HEK293T (cell line): Measurements from ENCODE around the gene GFRA4.

Experiments
- CTCF ChIA-PET: fragments of 350-600 bp; formaldehyde crosslinking; extraction: SDS; loops from one replicate; lab custom pipeline; 2021; ENCODE audit warnings: antibody characterized with exemption, inconsistent platforms; lab: Yijun Ruan, JAX
- POLR2A ChIA-PET: fragments of 350-600 bp; formaldehyde crosslinking; extraction: SDS; loops from one replicate; lab custom pipeline; 2020; ENCODE audit warnings: antibody characterized with exemption, inconsistent platforms; lab: Yijun Ruan, JAX
- DNase-seq: peaks from one replicate; pipeline ENCODE4 v3.0.0; 2012; ENCODE audit warnings: mixed read lengths; ENCODE audit errors: extremely low spot score
- ARNT ChIP-seq: fragments of 450-650 bp; IDR thresholded peaks from 2 replicates; pipeline ENCODE4 v1.6.1; 2017; ENCODE audit warnings: mild to moderate bottlenecking
- BHLHE40 ChIP-seq: fragments of 450-650 bp; IDR thresholded peaks from 2 replicates; pipeline ENCODE4 v1.6.1; 2016; ENCODE audit warnings: mild to moderate bottlenecking, moderate library complexity, borderline replicate concordance
- CTBP1 ChIP-seq: fragments of 450-650 bp; IDR thresholded peaks from 2 replicates; pipeline ENCODE4 v1.6.1; 2016; ENCODE audit warnings: borderline replicate concordance
- ELF4 ChIP-seq: fragments of 450-650 bp; IDR thresholded peaks from 2 replicates; pipeline ENCODE4 v1.6.1; 2017; ENCODE audit warnings: antibody characterized with exemption
- FOXA1 ChIP-seq: fragments of 450-650 bp; IDR thresholded peaks from 2 replicates; pipeline ENCODE4 v1.6.1; 2016; ENCODE audit warnings: mild to moderate bottlenecking
- FOXK2 ChIP-seq: fragments of 450-650 bp; IDR thresholded peaks from 2 replicates; pipeline ENCODE4 v1.6.1; 2016; ENCODE audit warnings: mild to moderate bottlenecking
- FOXM1 ChIP-seq: fragments of 450-650 bp; IDR thresholded peaks from 2 replicates; pipeline ENCODE4 v1.6.1; 2017; ENCODE audit warnings: mild to moderate bottlenecking, borderline replicate concordance
- HDGF ChIP-seq: fragments of 450-650 bp; IDR thresholded peaks from 2 replicates; pipeline ENCODE4 v1.6.1; 2017; ENCODE audit warnings: antibody characterized with exemption, borderline replicate concordance
- L3MBTL2 ChIP-seq: fragments of 450-650 bp; conservative IDR thresholded peaks from 2 replicates; pipeline ENCODE4 v1.6.1; 2016; ENCODE audit warnings: mild to moderate bottlenecking
- LEF1 ChIP-seq: fragments of 450-650 bp; IDR thresholded peaks from 2 replicates; pipeline ENCODE4 v1.6.1; 2017; ENCODE audit warnings: mild to moderate bottlenecking, borderline replicate concordance
- NFRKB ChIP-seq: fragments of 450-650 bp; IDR thresholded peaks from 2 replicates; pipeline ENCODE4 v1.6.1; 2016; ENCODE audit warnings: mild to moderate bottlenecking, moderate library complexity
- SP1 ChIP-seq: fragments of 450-650 bp; IDR thresholded peaks from 2 replicates; pipeline ENCODE4 v1.6.1; 2017
- SUZ12 ChIP-seq: fragments of 450-650 bp; IDR thresholded peaks from 2 replicates; pipeline ENCODE4 v1.6.1; 2016; ENCODE audit warnings: mild to moderate bottlenecking
- TARDBP ChIP-seq: fragments of 450-650 bp; IDR thresholded peaks from 2 replicates; pipeline ENCODE4 v1.6.1; 2016
- ZNF384 ChIP-seq: fragments of 450-650 bp; IDR thresholded peaks from 2 replicates; pipeline ENCODE4 v1.6.1; 2016
- TF ChIP-seq, protein P1 (sequence below): fragments of 450-650 bp; IDR thresholded peaks from 2 replicates; pipeline ENCODE4 v1.6.1; 2016

GFRA4 gene

DNA sequence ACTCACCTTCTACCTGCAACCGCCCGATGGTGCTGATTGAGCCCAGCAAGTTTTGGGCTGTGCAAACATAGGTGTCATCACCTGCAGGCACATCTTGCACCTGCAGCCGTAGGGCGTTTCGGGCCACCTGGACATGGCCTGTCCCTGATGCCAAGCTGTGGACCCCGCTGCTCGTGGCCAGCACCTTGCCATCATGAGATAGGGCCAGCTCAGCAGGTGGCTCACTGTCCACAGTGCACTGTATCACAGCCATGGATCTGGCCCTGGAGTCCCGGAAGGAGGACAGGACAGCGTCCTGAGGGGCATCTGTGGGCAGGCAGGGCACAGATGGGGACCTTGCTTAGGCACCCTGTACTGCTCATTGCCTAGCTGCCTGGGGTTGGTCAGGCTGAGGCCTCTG lies 28.7 kb upstream of the GFRA4 start:
- POLR2A ChIA-PET: no interaction called here
- DNase-seq: no peak
- TF ChIP-seq ELF4: no peak
- TF ChIP-seq SUZ12: no peak
- TF ChIP-seq FOXM1: no peak
- TF ChIP-seq BHLHE40: no peak
- TF ChIP-seq FOXK2: no peak
- TF ChIP-seq CTBP1: no peak
- no peak for TF ChIP-seq TARDBP
- no peak for TF ChIP-seq HDGF
- CTCF ChIA-PET: interaction anchor here (0.6 to 0.7 kb wide), 3 partner anchors 12 to 19 kb away, joined by 3 to 6 read pairs (median 3); no protein-coding TSS in a partner anchor

DNA sequence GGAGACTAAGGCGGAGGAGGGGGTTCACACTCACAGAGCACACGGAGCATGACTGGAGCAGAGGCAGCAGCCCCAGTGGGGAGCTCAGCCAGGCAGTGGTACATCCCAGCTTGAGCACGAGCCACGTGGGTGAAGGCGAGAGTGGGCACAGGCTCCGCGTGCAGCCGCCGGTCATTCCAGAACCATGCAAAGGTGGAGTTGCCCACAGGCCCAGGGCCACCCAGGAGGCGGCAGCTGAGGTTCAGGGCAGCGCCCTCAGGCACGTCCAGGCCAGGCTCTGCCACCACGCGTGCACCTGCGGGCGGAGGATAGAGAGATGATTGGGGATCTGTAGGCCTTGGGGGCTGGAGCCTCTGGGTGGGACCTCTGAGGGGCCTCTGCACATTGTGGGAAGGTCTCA lies 28.1 kb upstream of the GFRA4 start:
- CTCF ChIA-PET: interaction anchor here (0.7 kb wide), 1 partner anchor 20 kb away, joined by 6 read pairs; no protein-coding TSS in a partner anchor
- no peak for TF ChIP-seq BHLHE40
- no peak for TF ChIP-seq HDGF
- TF ChIP-seq LEF1: no peak
- no peak for TF ChIP-seq FOXM1
- TF ChIP-seq NFRKB: no peak
- TF ChIP-seq FOXA1: no peak
- TF ChIP-seq L3MBTL2: no peak
- no peak for TF ChIP-seq SUZ12
- TF ChIP-seq CTBP1: no peak
- TF ChIP-seq ZNF384: no peak
- no peak for TF ChIP-seq ELF4
- TF ChIP-seq SP1: no peak
- no peak for TF ChIP-seq FOXK2
- no peak for TF ChIP-seq TARDBP
- TF ChIP-seq, protein P1, sequence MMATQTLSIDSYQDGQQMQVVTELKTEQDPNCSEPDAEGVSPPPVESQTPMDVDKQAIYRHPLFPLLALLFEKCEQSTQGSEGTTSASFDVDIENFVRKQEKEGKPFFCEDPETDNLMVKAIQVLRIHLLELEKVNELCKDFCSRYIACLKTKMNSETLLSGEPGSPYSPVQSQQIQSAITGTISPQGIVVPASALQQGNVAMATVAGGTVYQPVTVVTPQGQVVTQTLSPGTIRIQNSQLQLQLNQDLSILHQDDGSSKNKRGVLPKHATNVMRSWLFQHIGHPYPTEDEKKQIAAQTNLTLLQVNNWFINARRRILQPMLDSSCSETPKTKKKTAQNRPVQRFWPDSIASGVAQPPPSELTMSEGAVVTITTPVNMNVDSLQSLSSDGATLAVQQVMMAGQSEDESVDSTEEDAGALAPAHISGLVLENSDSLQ: no peak
- no peak for TF ChIP-seq ARNT
- POLR2A ChIA-PET: no interaction called here
- no peak for DNase-seq

GRCh38 chr20:3690413-3690812 lies 27.2 kb upstream of the GFRA4 start:
- CTCF ChIA-PET: interaction anchor here (2.0 kb wide), 1 partner anchor 20 kb away, joined by 5 read pairs; no protein-coding TSS in a partner anchor

DNA sequence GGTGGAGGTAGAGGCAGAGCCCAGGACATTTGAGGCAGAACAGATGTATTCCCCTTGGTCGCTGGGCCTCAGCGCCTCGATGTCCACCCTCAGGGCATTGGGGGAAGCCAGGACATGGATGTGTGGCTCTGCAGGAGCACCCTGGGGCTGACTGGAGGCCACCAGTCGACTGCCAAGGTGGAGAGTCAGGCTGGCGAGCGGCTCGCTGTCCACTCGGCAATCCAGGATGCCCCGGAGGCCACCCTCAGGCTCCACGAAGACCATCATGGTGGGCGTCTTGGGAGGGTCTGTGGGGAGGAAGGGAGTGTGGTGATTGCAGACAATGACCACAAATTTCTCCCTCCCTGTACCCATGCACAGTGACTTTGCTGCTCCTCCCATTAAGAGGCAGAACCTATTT lies 26.8 kb upstream of the GFRA4 start:
- POLR2A ChIA-PET: no interaction called here

More at GRCh38 chr20:3690413-3690812, 27.2 kb upstream of the GFRA4 start:
- POLR2A ChIA-PET: no interaction called here
- DNase-seq: no peak
- no peak for TF ChIP-seq FOXK2
- no peak for TF ChIP-seq CTBP1
- no peak for TF ChIP-seq FOXA1
- TF ChIP-seq ARNT: no peak
- no peak for TF ChIP-seq ZNF384
- TF ChIP-seq, protein P1: no peak
- no peak for TF ChIP-seq ELF4
- no peak for TF ChIP-seq FOXM1
- no peak for TF ChIP-seq NFRKB

DNA sequence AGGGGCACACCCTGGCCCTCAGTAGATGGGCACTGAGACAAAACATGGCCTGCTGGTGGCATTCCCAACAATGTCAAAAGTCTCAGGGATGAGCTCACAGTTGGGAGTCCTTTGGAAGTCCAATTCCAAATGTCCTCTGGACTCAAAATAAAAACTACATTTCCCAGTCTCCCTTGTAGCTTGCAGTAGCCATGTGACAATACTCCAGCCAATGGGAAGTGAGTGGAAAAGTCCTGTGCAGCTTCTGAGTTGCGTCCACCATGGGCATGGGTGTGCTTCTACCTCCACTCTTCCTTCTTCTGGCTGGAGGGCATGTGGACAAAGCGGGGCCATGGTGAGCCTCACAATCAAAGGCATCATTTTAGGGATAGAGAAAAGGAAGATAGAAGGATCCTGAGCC lies 24.5 kb upstream of the GFRA4 start:
- ChIA-PET POLR2A (interaction anchor here (0.9 kb wide), 1 partner anchor 23 kb away, joined by 5 read pairs; no protein-coding TSS in a partner anchor), CTCF (interaction anchor here (1.6 to 1.7 kb wide), 2 partner anchors 11 to 23 kb away, joined by 7 to 8 read pairs; no protein-coding TSS in a partner anchor)
- DNase-seq: peak; percentile 65

More for the DNA sequence above, 26.8 kb upstream of the GFRA4 start:
- no peak for TF ChIP-seq FOXK2
- TF ChIP-seq ELF4: no peak
- TF ChIP-seq ARNT: no peak
- TF ChIP-seq FOXM1: no peak
- TF ChIP-seq, protein P1: no peak
- no peak for TF ChIP-seq FOXA1
- no peak for TF ChIP-seq CTBP1
- TF ChIP-seq TARDBP: no peak
- TF ChIP-seq L3MBTL2: no peak
- CTCF ChIA-PET: interaction anchor here (2.0 kb wide), 1 partner anchor 21 kb away, joined by 5 read pairs; no protein-coding TSS in a partner anchor
- DNase-seq: no peak

More for the DNA sequence above, 24.5 kb upstream of the GFRA4 start:
- TF ChIP-seq SP1 (no peak), L3MBTL2 (no peak), HDGF (no peak), NFRKB (no peak), FOXM1 (no peak), ARNT (no peak), CTBP1 (no peak), SUZ12 (no peak), TARDBP (no peak)
- TF ChIP-seq, protein P1: no peak
